OCI-LY7 (cell line): ENCODE measurements around the gene HOXB3. TPM values are rescaled to one million over a fixed set of nuclear protein-coding genes. Genes with fewer than 3 reads are reported as not detected.

Experiments used
- BruUV-seq: library from RNA; stranded (reverse); fragments of 400-500 nt; replicated peaks from 2 replicates; lab custom pipeline; 2021; lab: Mats Ljungman, UMichigan
- CTCF ChIA-PET: fragments of 300-600 bp; sonication (Branson Sonifier 250); formaldehyde crosslinking; loops from one replicate; lab custom pipeline; 2022; ENCODE audit warnings: antibody characterized with exemption; ENCODE audit not compliant: unreplicated experiment; lab: Charles Lee
- POLR2A ChIA-PET: fragments of 300-600 bp; sonication (Branson Sonifier 250); formaldehyde crosslinking; loops from one replicate; lab custom pipeline; 2022; ENCODE audit warnings: antibody characterized with exemption; lab: Charles Lee
- DNase-seq: peaks from one replicate; pipeline ENCODE4 v3.0.0-alpha.2; 2015; ENCODE audit warnings: low spot score
- H2AFZ ChIP-seq: fragments of 200-600 bp; sonication (generic), shearing (Covaris generic); 2 replicates; pipeline ENCODE4 v1.6.1; 2014; ENCODE audit warnings: mild to moderate bottlenecking, antibody characterized with exemption, low read length, moderate library complexity
- H3K27ac ChIP-seq: fragments of 200-600 bp; sonication (generic); 2 replicates; pipeline ENCODE4 v1.5.1; 2014; ENCODE audit warnings: mixed run types, low read depth, mild to moderate bottlenecking, moderate library complexity, low read length, inconsistent platforms; ENCODE audit not compliant: poor library complexity, severe bottlenecking
- H3K36me3 ChIP-seq: fragments of 200-600 bp; sonication (generic); 2 replicates; pipeline ENCODE4 v1.6.1; 2014; ENCODE audit warnings: mild to moderate bottlenecking, antibody characterized with exemption, low read length, moderate library complexity, mixed read lengths; ENCODE audit not compliant: insufficient read depth
- H3K4me1 ChIP-seq: fragments of 200-600 bp; sonication (generic); 2 replicates; pipeline ENCODE4 v1.5.1; 2014; ENCODE audit warnings: mild to moderate bottlenecking, low read length; ENCODE audit not compliant: insufficient read depth, poor library complexity, severe bottlenecking
- H3K4me2 ChIP-seq: fragments of 200-600 bp; sonication (generic); 2 replicates; pipeline ENCODE4 v1.6.1; 2014; ENCODE audit warnings: mild to moderate bottlenecking, low read length
- H3K4me3 ChIP-seq: fragments of 200-600 bp; sonication (generic); 2 replicates; pipeline ENCODE4 v1.5.1; 2014; ENCODE audit warnings: mild to moderate bottlenecking, low read depth, low read length; ENCODE audit not compliant: poor library complexity, severe bottlenecking
- H3K79me2 ChIP-seq: fragments of 200-600 bp; sonication (generic); 2 replicates; pipeline ENCODE4 v1.6.1; 2016; ENCODE audit warnings: low read depth, mild to moderate bottlenecking, low read length, moderate library complexity, mixed read lengths; ENCODE audit not compliant: insufficient read depth
- H3K9me2 ChIP-seq: fragments of 200-600 bp; sonication (generic); 2 replicates; pipeline ENCODE4 v1.6.1; 2016; ENCODE audit warnings: mild to moderate bottlenecking, low read length, mixed read lengths; ENCODE audit not compliant: insufficient read depth
- H3K9me3 ChIP-seq: fragments of 200-600 bp; sonication (generic); 2 replicates; pipeline ENCODE4 v1.6.1; 2014; ENCODE audit warnings: mild to moderate bottlenecking, mixed run types, low read length, mixed read lengths
- H4K20me1 ChIP-seq: fragments of 200-600 bp; sonication (generic); 2 replicates; pipeline ENCODE4 v1.6.1; 2014; ENCODE audit warnings: mild to moderate bottlenecking, antibody characterized with exemption, low read length, moderate library complexity, mixed read lengths; ENCODE audit not compliant: insufficient read depth
- CTCF ChIP-seq: fragments of 200-600 bp; sonication (generic); conservative IDR thresholded peaks from 2 replicates; pipeline ENCODE4 v1.5.1; 2014; ENCODE audit warnings: mild to moderate bottlenecking, antibody characterized with exemption, low read length, moderate library complexity, mixed read lengths
- EZH2phosphoT487 ChIP-seq: fragments of 200-600 bp; sonication (generic); IDR thresholded peaks from 2 replicates; pipeline ENCODE4 v1.6.1; 2018; ENCODE audit warnings: low read depth, borderline replicate concordance, mild to moderate bottlenecking, mixed run types, antibody characterized with exemption, low read length, moderate library complexity, mixed read lengths
- intact Hi-C: fragments of 100-400 bp; cut with micrococcal nuclease; formaldehyde crosslinking; loops from one replicate; pipeline ENCODE4 v1.10.0; 2022; ENCODE audit not compliant: unreplicated experiment
- total RNA-seq, 2 experiments: library from RNA; depleted of rRNA in 1 of 2; stranded (reverse); fragments of >200 nt in 1 of 2; shearing (Covaris generic) in 1 of 2; gene quantifications; 2 replicates each; pipeline ENCODE4 v1.2.3, GENCODE V29; 2014 to 2022

The HOXB3 gene
- total RNA-seq, 2 experiments from 2014 or later, result 7.7 to 13.0 TPM

GRCh38 chr17:48506246-48506645 lies 83.8 kb downstream of the HOXB3 start:
- TF ChIP-seq EZH2phosphoT487, result no peak
- peak; percentile 22; the same call in 1 of the 2 replicates for TF ChIP-seq CTCF
- intact Hi-C loops, result no loop called here
- Histone ChIP-seq H3K9me2 (no peaks in the 10 kb centered on the region), H3K4me2 (peak overlapping the region; percentile 42), H3K36me3 (no peaks in the 10 kb centered on the region), H3K9me3 (no peaks in the 10 kb centered on the region), H2AFZ (peak overlapping the region; percentile 59; the same call in 1 of the 2 replicates), H3K4me1 (peaks cover 21% of the 10 kb centered on the region), H4K20me1 (no peaks in the 10 kb centered on the region), H3K4me3 (no peak overlapping the region), H3K27ac (no peak overlapping the region), H3K79me2 (no peaks in the 10 kb centered on the region)
- ChIA-PET CTCF (no interaction called here), POLR2A (no interaction called here)
- DNase-seq, result no peak
- no TSS peak for BruUV-seq

- H4K20me1 ChIP-seq, result no peaks in the 10 kb centered on the region
- H2AFZ ChIP-seq, result no peak overlapping the region
- intact Hi-C loops, result no loop called here
- no peaks in the 10 kb centered on the region for H3K79me2 ChIP-seq
- TF ChIP-seq CTCF (no peak), EZH2phosphoT487 (no peak)
- CTCF ChIA-PET, result no interaction called here
- H3K36me3 ChIP-seq, result no peaks in the 10 kb centered on the region
- peaks cover 21% of the 10 kb centered on the region for H3K4me1 ChIP-seq
- peak; percentile 37 for DNase-seq
- H3K4me3 ChIP-seq, result no peak overlapping the region
- H3K4me2 ChIP-seq, result peak overlapping the region; percentile 42
- H3K27ac ChIP-seq, result no peak overlapping the region
- H3K9me2 ChIP-seq, result no peaks in the 10 kb centered on the region
- H3K9me3 ChIP-seq, result no peaks in the 10 kb centered on the region
- POLR2A ChIA-PET, result no interaction called here
- BruUV-seq, result no TSS peak
These were observed 84.3 kb downstream of the HOXB3 start for GRCh38 chr17:48505788-48506187.

- ChIA-PET POLR2A (interaction anchor here (0.6 kb wide), 1 partner anchor 16 kb away, joined by 3 read pairs; no protein-coding TSS in a partner anchor), CTCF (no interaction called here)
- Histone ChIP-seq H3K4me3 (no peak overlapping the region), H3K4me1 (peaks cover 21% of the 10 kb centered on the region), H3K36me3 (no peaks in the 10 kb centered on the region), H2AFZ (no peak overlapping the region), H3K27ac (no peak overlapping the region), H3K9me2 (no peaks in the 10 kb centered on the region), H3K79me2 (no peaks in the 10 kb centered on the region), H3K4me2 (no peak overlapping the region), H3K9me3 (no peaks in the 10 kb centered on the region), H4K20me1 (no peaks in the 10 kb centered on the region)
- DNase-seq, result no peak
- intact Hi-C loops, result no loop called here
- no peak for TF ChIP-seq EZH2phosphoT487
- no peak for TF ChIP-seq CTCF
- BruUV-seq, result no TSS peak
These were observed 85.1 kb downstream of the HOXB3 start for GRCh38 chr17:48504953-48505352.
